22Rv1 (cell line): ENCODE measurements around the gene KCNJ3.

Experiments used
- H3K27ac ChIP-seq: fragments of 450-650 bp; 2 replicates; pipeline ENCODE4 v1.5.1; 2017
- ZFX ChIP-seq: fragments of 450-650 bp; IDR thresholded peaks from 2 replicates; pipeline ENCODE4 v1.6.1; 2017; ENCODE audit warnings: antibody characterized with exemption, borderline replicate concordance
- TF ChIP-seq, protein P1 (sequence below): fragments of 450-650 bp; IDR thresholded peaks from 2 replicates; pipeline ENCODE4 v1.5.1; 2017; ENCODE audit warnings: mild to moderate bottlenecking

KCNJ3 gene

DNA sequence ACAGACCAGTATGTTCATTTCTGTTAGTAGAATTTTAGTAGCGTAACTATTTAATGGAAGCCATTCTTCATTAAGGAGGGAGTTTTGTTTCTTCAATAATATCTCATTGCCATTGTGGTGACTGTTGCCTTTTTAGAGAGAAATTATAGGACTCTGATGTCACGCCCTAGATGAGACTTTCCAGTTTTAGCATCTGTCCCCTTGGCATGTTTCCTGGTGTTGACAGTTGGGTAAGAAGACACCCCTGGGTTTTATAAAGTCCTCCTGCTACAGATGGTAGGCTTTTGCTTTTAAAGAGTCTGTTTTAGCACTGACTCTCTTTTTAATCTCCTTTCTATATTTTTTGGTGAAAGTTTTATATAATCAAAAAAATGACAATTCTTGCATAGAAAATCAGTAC lies 41.9 kb downstream of the KCNJ3 start:
- no peak overlapping the region for H3K27ac ChIP-seq
- no peak for TF ChIP-seq ZFX
- TF ChIP-seq, protein P1, sequence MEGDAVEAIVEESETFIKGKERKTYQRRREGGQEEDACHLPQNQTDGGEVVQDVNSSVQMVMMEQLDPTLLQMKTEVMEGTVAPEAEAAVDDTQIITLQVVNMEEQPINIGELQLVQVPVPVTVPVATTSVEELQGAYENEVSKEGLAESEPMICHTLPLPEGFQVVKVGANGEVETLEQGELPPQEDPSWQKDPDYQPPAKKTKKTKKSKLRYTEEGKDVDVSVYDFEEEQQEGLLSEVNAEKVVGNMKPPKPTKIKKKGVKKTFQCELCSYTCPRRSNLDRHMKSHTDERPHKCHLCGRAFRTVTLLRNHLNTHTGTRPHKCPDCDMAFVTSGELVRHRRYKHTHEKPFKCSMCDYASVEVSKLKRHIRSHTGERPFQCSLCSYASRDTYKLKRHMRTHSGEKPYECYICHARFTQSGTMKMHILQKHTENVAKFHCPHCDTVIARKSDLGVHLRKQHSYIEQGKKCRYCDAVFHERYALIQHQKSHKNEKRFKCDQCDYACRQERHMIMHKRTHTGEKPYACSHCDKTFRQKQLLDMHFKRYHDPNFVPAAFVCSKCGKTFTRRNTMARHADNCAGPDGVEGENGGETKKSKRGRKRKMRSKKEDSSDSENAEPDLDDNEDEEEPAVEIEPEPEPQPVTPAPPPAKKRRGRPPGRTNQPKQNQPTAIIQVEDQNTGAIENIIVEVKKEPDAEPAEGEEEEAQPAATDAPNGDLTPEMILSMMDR = no peak

DNA sequence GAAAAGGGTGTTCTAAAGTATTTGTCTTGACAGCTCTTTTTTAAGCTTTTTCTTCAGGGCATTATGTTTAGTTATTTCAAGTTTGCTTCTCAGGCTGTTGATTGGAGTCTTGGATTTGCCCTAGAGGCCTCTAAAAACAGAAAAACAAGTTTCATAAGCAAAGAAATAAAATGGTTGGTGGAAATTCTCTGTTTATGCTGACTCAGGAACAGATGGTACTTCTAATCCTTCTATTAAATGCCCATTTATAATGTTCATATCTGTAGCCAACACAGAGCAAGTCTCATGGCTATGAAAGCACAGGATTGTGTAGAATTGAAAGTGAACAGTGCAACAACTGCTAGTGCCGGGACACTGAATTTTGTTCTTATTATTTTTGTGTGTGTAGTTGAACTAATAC lies 60.4 kb downstream of the KCNJ3 start:
- TF ChIP-seq, protein P1 = no peak
- TF ChIP-seq ZFX = no peak
- no peak overlapping the region for H3K27ac ChIP-seq

DNA sequence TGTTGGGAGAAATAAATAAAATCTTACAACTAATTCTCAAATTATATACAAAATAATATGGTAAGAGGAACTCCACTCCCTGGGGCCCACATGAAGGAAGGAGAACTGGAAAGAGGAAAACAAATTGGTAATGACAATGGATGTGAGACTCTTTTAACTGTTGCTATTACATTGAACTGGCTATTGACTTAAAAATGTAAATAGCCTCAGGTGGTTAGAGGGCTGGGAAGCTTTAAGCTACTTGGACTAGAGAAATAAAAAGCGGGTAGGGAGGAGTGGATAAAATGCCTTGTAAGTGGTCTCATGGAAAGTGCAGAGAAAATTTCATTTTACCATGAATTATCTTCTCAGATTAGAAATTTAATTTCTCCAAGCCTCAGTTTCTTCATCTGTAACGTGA lies 64.1 kb downstream of the KCNJ3 start:
- no peak for TF ChIP-seq ZFX
- TF ChIP-seq, protein P1 = no peak
- no peak overlapping the region for H3K27ac ChIP-seq

DNA sequence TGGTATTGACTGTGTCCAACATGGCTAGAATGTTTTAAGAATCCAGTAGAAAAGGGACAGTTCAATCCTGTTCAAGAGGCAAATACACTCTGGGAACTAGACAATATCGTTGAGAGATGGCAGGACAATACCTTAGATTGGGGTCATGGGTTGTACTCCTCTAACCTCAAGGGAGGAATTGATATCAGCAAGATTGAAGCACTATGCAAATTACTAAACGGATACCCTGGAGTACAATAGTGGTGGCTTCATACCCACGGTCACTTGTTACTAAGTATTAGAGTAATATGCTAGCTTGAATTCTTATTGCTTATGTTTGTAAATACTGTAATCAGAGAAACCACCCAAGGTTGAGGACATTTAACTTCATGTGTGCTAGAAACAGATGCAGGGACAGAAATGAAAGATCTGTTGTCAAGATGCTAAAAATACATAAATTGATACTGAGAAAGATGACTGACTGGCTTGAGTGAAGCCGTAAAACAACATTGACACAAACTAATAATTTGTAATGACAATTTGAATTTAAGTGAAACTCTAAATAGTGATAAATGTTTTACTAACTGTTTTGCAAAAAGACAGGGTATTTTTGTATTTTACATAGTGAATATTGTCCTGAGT lies 73.3 kb downstream of the KCNJ3 start:
- TF ChIP-seq, protein P1 = no peak
- TF ChIP-seq ZFX = no peak
- 0 out of 2 replicates have a peak overlapping the region, but pooled peaks have one; percentile 6 for H3K27ac ChIP-seq

DNA sequence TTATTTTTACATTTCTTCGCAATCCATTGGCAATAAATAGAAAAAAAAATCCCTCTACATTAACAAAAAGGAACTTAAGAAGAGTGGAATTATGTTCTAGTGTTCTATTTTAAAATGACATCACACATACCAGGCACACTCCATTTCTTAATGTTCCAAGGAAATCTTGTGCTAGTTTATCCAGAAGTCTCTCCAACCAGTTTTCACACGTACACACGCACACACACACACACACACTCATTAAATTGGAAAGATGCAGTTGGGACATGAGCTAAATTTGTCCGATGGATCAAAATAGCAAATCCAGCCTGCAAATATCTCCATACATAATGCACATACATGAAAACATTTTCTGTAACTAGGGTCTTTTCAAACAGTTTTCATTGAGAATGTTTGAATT lies 78.3 kb downstream of the KCNJ3 start:
- no peak overlapping the region for H3K27ac ChIP-seq
- TF ChIP-seq ZFX = no peak
- TF ChIP-seq, protein P1 = no peak

DNA sequence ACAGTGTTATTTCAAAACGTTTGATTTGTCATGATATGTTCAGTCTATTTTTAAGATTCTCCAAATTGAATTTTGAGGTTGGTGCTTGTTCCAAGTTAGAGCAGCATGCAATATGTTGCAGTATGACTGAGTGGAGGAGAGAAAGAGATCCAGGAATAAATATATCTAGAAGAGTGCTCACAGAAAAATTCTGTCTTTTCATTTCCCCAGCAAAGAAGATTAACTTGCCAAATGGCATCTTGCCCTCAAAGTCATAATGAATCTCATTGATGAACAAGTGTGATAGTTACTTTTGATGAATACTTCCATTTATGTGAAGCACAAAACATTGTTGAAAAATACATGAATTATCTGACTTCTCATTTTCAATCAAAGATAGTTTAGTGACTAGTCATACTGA lies 95.9 kb downstream of the KCNJ3 start:
- no peak overlapping the region for H3K27ac ChIP-seq
- TF ChIP-seq, protein P1 = no peak
- no peak for TF ChIP-seq ZFX

DNA sequence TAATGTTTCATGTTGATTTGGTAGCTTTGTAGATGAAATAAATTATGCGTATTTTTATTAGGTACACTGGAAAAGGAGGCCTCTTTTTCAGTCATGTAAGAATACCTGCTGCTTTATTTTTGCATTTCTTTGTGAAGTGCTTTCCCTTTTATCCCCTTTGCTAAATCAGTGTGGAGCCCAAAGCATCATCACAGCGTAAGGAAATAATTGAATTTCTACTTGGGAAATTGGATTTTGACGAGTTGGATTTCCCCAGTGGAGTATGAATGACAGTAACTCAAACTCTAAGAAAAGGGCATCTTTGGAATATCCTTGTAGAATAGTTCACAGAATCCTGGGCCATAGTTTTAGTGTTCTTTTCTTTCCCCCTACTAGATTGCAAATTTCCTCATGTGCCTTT lies 97.2 kb downstream of the KCNJ3 start:
- TF ChIP-seq, protein P1 = no peak
- TF ChIP-seq ZFX = no peak
- no peak overlapping the region for H3K27ac ChIP-seq
